Measurements from ENCODE around the gene CDH23. TPM values are rescaled to one million over a fixed set of nuclear protein-coding genes. Genes with fewer than 3 reads are reported as not detected.

The CDH23 gene
- polyA plus RNA-seq, 1 donor (not counting 4 experiments of a cell fraction or from before 2014, with no cell fraction given) = 0.01 TPM

GRCh38 chr10:71817831-71818655 is 421.3 kb downstream of the CDH23 start:
- Histone ChIP-seq H3K9ac (ENCODE audit: control insufficient read depth, extremely low read depth, insufficient read depth, low read length) (no peak overlapping the region), H3K4me2 (ENCODE audit: control insufficient read depth, extremely low read depth, insufficient read depth, low read depth, low read length) (no peak overlapping the region), H3K36me3 (ENCODE audit: control insufficient read depth in 2 of 2, extremely low read depth in 1 of 2, insufficient read depth in 2 of 2, low read length in 2 of 2) (peaks cover 54 to 71% of the 10 kb centered on the region in 2 experiments), H3K27ac (ENCODE audit: control insufficient read depth, insufficient read depth, low read length) (no peak overlapping the region), H2AFZ (ENCODE audit: control insufficient read depth, low read length) (no peak overlapping the region), H4K20me1 (ENCODE audit: control insufficient read depth, extremely low read depth, insufficient read depth, low read length) (peaks cover 2% of the 10 kb centered on the region), H3K4me3 (ENCODE audit: control insufficient read depth in 2 of 3, extremely low read depth in 1 of 3, insufficient read depth in 2 of 3, low read depth in 1 of 3, low read length in 3 of 3) (no peak overlapping the region), H3K9me3 (ENCODE audit: control insufficient read depth, low read depth, low read length) (no peaks in the 10 kb centered on the region), H3K9me1 (ENCODE audit: control insufficient read depth, extremely low read depth, insufficient read depth, low read length) (no peaks in the 10 kb centered on the region), H3K27me3 (ENCODE audit: control insufficient read depth, extremely low read depth, insufficient read depth, low read length) (no peaks in the 10 kb centered on the region), H3K4me1 (ENCODE audit: control insufficient read depth, extremely low read depth, insufficient read depth, low read length) (no peaks in the 10 kb centered on the region), H3K79me2 (ENCODE audit: control insufficient read depth, insufficient read depth, low read length) (no peaks in the 10 kb centered on the region)
- no peak for FAIRE-seq
- no peak for DNase-seq (ENCODE audit: low read depth, low spot score)
- TF ChIP-seq EZH2 (IDR thresholded peaks at IDR 0.05; ENCODE audit: low read length) = no peak
- TF ChIP-seq CTCF (optimal IDR thresholded peaks at IDR 0.05 in 1 of 3, IDR thresholded peaks at IDR 0.05 in 1 of 3, conservative IDR thresholded peaks at IDR 0.05 in 1 of 3; ENCODE audit: extremely low read depth in 1 of 3, insufficient read depth in 2 of 3, low read length in 3 of 3) = no peak
- dilution Hi-C loops (cut with MboI; ENCODE audit: extremely low pct_ligation_motif_present, low sequenced_read_pairs) = no loop called here

- Histone ChIP-seq H3K4me2 (ENCODE audit: control insufficient read depth, extremely low read depth, insufficient read depth, low read depth, low read length) (no peak overlapping the region), H3K27ac (ENCODE audit: control insufficient read depth, insufficient read depth, low read length) (no peak overlapping the region), H3K9ac (ENCODE audit: control insufficient read depth, extremely low read depth, insufficient read depth, low read length) (no peak overlapping the region), H3K9me3 (ENCODE audit: control insufficient read depth, low read depth, low read length) (no peaks in the 10 kb centered on the region), H3K27me3 (ENCODE audit: control insufficient read depth, extremely low read depth, insufficient read depth, low read length) (no peaks in the 10 kb centered on the region), H3K4me3 (ENCODE audit: control insufficient read depth in 2 of 3, extremely low read depth in 1 of 3, insufficient read depth in 2 of 3, low read depth in 1 of 3, low read length in 3 of 3) (no peak overlapping the region), H2AFZ (ENCODE audit: control insufficient read depth, low read length) (no peak overlapping the region), H3K79me2 (ENCODE audit: control insufficient read depth, insufficient read depth, low read length) (no peaks in the 10 kb centered on the region), H3K9me1 (ENCODE audit: control insufficient read depth, extremely low read depth, insufficient read depth, low read length) (no peaks in the 10 kb centered on the region), H3K36me3 (ENCODE audit: control insufficient read depth in 2 of 2, extremely low read depth in 1 of 2, insufficient read depth in 2 of 2, low read length in 2 of 2) (peaks cover 61 to 76% of the 10 kb centered on the region in 2 experiments), H3K4me1 (ENCODE audit: control insufficient read depth, extremely low read depth, insufficient read depth, low read length) (no peaks in the 10 kb centered on the region), H4K20me1 (ENCODE audit: control insufficient read depth, extremely low read depth, insufficient read depth, low read length) (peaks cover 2% of the 10 kb centered on the region)
- dilution Hi-C loops (cut with MboI; ENCODE audit: extremely low pct_ligation_motif_present, low sequenced_read_pairs) = no loop called here
- no peak for TF ChIP-seq EZH2 (IDR thresholded peaks at IDR 0.05; ENCODE audit: low read length)
- no peak for TF ChIP-seq CTCF (optimal IDR thresholded peaks at IDR 0.05 in 1 of 3, IDR thresholded peaks at IDR 0.05 in 1 of 3, conservative IDR thresholded peaks at IDR 0.05 in 1 of 3; ENCODE audit: extremely low read depth in 1 of 3, insufficient read depth in 2 of 3, low read length in 3 of 3)
- FAIRE-seq = no peak
- no peak for DNase-seq (ENCODE audit: low read depth, low spot score)
Observed at GRCh38 chr10:71818674-71819260, 422.0 kb downstream of the CDH23 start.
